ENCODE results near the gene FGGY.
A peak's percentile ranks its signal among the peaks of the same experiment; 100 is the strongest.

- TF ChIP-seq CTCF (IDR thresholded peaks at IDR 0.05; ENCODE audit: low read depth, low read length, missing input control) (no peak), RXRA (IDR thresholded peaks at IDR 0.05) (no peak), GABPA (IDR thresholded peaks at IDR 0.05 in 1 of 2, conservative IDR thresholded peaks at IDR 0.05 in 1 of 2) (no peak), YY1 (IDR thresholded peaks at IDR 0.05) (peak; percentile 54), EGR1 (IDR thresholded peaks at IDR 0.05; ENCODE audit: low read depth in 2 of 2) (no peak), RAD21 (IDR thresholded peaks at IDR 0.05) (no peak), HNF4A (conservative IDR thresholded peaks at IDR 0.05) (peak; percentile 64 to 69), MAX (IDR thresholded peaks at IDR 0.05) (no peak), TAF1 (conservative IDR thresholded peaks at IDR 0.05) (no peak)
- TF ChIP-seq, protein P1, sequence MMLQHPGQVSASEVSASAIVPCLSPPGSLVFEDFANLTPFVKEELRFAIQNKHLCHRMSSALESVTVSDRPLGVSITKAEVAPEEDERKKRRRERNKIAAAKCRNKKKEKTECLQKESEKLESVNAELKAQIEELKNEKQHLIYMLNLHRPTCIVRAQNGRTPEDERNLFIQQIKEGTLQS (IDR thresholded peaks at IDR 0.05), result no peak
- TF ChIP-seq, protein P2, sequence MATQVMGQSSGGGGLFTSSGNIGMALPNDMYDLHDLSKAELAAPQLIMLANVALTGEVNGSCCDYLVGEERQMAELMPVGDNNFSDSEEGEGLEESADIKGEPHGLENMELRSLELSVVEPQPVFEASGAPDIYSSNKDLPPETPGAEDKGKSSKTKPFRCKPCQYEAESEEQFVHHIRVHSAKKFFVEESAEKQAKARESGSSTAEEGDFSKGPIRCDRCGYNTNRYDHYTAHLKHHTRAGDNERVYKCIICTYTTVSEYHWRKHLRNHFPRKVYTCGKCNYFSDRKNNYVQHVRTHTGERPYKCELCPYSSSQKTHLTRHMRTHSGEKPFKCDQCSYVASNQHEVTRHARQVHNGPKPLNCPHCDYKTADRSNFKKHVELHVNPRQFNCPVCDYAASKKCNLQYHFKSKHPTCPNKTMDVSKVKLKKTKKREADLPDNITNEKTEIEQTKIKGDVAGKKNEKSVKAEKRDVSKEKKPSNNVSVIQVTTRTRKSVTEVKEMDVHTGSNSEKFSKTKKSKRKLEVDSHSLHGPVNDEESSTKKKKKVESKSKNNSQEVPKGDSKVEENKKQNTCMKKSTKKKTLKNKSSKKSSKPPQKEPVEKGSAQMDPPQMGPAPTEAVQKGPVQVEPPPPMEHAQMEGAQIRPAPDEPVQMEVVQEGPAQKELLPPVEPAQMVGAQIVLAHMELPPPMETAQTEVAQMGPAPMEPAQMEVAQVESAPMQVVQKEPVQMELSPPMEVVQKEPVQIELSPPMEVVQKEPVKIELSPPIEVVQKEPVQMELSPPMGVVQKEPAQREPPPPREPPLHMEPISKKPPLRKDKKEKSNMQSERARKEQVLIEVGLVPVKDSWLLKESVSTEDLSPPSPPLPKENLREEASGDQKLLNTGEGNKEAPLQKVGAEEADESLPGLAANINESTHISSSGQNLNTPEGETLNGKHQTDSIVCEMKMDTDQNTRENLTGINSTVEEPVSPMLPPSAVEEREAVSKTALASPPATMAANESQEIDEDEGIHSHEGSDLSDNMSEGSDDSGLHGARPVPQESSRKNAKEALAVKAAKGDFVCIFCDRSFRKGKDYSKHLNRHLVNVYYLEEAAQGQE (IDR thresholded peaks at IDR 0.05), result no peak
These were observed 434.0 kb downstream of the FGGY start for GRCh38 chr1:59730759-59731478.

Data from liver (tissue), 3 donors.